Measurements from ENCODE around the gene SLC24A3.

GRCh38 chr20:19462491-19462890 lies 250.0 kb downstream of the SLC24A3 start:
- no peak for TF ChIP-seq CTCF (IDR thresholded peaks at IDR 0.05)
- TF ChIP-seq EZH2 (IDR thresholded peaks at IDR 0.05) = no peak
